ENCODE results near the gene PRMT1. TPM values are rescaled to one million over a fixed set of nuclear protein-coding genes. Genes with fewer than 3 reads are reported as not detected.
"Not testable (repeated sequence)": the region's sequence is repeated elsewhere in the genome, so short reads cannot be mapped to it uniquely, and the experiment has no call there.

PRMT1 gene
- 208 and 209 TPM in 2 replicates for total RNA-seq (2014; rRNA removed; shearing (Covaris generic))

DNA sequence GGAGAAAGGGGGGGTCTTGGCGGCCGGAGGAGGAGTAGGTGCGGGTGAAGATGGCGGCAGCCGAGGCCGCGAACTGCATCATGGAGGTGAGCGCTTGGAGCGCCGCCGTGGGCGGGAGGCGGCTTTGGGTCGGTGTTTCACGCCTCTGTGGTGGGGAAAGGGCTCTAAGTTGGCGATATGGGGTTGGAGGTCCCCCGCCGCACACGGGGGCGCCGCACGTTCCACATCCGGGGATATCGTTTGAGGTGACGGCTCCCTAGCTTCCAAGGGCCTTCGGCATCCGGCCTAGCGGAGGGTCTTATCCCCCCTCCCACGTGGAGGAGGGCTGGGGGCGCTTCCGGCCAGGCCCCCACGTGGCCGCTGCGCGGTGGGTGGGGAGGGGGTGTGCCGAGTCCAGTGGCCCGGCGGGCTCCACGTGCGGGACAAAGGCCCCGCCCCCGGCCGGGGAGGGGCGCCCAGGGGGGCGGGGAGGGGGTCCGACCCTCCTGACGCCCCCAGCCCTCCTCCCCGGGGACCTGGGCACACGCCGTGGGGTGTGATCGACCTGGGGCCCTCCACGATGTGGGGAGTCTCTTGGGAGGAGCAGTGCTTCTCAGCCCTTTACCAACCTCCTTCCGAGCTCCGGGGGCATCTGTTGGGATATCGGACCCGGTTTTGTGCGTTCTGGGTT is at the start of gene PRMT1:
TSS of gene PRMT1 (plus strand) at position 41 of the 670 bp plus-strand sequence. CDS start at position 51, 10 bp downstream.
- DNase-seq (ENCODE audit: low read depth): peak; percentile 30

DNA sequence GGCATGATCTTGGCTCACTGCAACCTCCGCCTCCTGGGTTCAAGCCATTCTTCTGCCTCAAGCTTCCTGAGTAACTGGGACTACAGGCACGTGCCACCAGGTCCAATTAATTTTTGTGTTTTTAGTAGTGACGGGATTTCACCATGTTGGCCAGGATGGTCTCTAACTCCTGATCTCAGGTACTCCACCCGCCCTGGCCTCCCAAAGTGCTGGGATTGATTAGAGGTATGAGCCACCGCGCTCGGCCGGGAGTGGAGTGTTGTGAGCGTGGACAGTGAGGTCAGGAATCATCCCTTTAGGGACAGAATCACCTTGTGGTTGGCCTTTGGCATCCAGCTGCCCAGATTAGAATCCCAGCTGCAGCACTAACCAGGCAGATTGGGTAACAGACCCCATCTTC is 47.4 kb upstream of the PRMT1 start:
- DNase-seq (ENCODE audit: low read depth): no peak

DNA sequence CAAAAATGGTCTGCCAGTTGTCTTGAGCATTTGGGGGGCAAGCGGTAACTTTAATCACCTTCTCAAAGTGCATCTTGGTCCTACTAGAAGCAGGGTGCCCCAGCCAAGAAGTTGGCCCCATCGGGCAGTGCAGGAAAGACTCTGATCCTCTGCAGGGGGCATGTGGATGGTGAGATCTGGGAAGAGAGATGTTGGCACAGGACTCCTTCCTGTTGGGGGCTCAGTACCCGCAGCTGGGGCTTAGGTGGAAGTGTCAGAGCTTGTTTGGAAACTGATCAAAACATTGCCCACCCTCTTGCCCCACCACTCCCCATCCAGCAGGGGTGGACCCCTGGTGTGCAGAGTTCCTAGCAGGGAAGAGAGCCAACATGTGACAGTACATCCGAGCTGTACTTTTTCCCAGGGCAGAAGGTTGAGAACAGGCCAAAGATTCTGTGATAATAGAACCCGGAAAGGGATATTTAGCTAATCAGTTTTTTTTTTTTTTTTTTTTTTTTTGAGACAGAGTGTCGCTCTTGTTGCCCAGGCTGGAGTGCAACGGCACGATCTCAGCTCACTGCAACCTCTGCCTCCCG is 46.0 kb upstream of the PRMT1 start:
- DNase-seq (ENCODE audit: low read depth): peak; percentile 31

DNA sequence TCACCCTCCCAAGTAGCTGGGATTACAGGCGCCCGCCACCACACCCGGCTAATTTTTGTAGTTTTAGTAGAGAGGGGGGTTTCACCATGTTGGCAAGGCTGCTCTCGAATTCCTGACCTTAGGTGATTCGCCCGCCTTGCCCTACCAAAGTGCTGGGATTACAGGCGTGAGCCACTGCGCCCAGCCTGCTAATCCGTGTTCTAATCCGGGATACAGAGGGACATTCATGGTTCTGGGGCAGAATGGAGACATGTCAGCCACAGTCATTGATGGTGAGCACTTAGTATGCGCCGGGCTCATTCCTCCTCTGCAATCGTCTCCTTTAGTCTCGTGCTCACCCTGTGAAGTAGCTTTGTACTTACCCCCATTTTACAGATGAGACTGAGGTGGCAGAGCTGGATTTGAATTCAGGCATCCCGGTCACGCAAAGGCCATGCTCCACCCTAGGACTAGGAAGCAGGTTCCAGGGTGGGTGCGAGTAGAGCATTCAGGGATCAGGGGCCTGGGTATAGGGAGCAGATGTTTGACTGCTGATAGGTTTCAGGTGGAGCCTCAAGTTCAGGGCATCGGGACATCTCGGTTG is 45.4 kb upstream of the PRMT1 start:
- DNase-seq (ENCODE audit: low read depth): no peak

DNA sequence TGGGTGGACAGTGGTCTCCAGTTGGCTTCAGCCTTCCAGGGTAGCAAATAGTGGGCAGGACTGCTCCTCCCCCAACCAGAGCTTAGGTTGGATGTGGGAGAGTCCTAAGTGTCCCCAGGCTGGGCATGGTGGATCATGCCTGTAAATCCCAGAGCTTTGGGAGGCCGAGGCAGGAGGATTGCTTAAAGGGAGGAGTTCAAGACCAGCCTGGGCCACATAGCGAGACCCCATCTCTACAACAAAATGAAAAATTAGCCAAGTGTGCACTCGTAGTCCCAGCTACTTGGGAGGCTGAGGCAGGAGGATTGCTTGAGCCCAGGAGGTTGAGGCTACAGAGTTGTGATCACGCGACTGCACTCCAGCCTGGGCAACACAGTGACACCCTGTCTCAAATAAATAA is 44.5 kb upstream of the PRMT1 start:
- no peak for DNase-seq (ENCODE audit: low read depth)

DNA sequence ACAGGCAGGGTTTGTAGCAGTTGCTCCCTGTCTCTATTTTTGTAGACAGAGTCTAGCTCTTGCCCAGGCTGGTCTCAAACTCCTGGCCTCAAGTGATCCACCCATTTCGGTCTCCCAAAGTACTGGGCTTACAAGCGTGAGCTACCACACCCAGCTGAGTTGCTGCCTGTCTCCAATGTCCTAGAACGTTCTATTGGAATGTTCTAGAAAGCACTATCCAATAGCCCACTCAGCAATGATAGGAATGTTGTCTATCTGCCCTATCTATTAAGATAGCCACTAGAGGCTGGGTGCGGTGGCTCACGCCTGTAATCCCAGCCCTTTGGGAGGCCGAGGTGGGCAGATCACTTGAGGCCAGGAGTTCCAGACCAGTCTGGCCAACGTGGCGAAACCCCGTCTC is 43.8 kb upstream of the PRMT1 start:
- not testable (repeated sequence) for DNase-seq (ENCODE audit: low read depth)

DNA sequence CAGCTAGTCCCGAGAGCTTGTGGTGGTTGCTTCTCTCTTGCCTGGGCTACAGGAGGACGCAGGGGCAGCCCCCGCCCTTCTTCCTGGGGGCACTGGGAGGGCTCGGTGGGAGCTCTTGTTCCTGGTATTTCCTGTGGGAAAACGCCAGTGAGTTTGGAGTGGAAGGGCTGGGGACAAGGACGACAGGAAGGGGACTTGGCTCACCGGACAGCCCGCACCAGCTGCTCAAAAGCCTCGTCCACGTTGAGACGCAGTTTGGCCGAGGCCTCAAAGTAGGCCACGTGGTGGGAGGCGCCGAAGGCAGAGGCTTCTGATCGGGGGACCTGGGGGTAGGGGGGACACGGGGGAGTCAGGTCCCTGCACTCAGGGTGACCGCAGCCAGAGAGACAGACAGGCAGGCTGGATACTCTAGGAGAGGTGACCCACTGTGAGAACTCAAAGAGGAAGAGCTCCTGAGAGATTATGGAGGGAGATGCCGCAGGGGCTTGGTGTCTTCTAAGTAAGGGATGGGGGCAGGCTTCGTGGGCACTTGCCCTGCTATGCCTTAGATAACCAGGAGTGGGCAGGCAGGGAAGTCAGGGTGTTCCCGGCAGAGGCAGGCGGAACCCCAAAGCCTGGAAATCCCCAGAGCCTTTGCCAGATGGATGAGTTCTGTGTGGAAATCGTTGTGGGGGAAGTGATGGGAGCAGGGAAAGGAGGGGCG is 41.4 kb upstream of the PRMT1 start:
- peak; percentile 29 for DNase-seq (ENCODE audit: low read depth)

DNA sequence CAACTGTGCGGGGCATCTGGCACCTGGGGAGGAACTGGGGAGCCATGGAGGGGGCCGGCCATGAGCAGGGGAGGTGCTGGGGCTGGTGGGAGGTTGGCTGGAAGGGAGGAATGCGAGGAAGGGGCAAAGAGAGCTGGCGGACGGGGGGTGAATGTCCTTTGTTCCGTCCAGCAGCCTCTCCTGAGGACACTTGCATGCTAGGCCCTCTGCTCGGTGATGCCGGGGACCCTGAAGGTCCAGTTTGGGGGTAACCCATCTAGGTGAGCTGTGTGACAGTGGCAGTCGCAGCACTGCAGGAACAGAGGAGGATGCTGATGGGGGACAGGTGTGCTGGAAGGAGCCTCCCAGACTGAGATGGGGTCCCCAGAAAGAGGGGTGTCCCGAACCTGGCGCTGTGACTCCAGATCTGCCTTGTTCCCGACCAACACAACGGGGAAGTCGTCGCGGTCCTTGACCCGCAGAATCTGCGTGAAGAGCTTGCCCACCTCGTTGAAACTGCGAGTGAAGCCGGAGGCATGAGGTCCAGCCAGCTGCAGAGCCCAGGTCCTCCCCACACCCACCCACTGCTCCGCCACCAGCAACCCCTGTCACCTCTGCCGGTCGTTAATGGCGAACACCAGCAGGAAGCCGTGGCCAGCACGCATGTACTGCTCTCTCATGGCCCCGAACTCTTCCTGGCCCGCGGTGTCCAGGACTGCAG is 40.7 kb upstream of the PRMT1 start:
- no peak for DNase-seq (ENCODE audit: low read depth)

DNA sequence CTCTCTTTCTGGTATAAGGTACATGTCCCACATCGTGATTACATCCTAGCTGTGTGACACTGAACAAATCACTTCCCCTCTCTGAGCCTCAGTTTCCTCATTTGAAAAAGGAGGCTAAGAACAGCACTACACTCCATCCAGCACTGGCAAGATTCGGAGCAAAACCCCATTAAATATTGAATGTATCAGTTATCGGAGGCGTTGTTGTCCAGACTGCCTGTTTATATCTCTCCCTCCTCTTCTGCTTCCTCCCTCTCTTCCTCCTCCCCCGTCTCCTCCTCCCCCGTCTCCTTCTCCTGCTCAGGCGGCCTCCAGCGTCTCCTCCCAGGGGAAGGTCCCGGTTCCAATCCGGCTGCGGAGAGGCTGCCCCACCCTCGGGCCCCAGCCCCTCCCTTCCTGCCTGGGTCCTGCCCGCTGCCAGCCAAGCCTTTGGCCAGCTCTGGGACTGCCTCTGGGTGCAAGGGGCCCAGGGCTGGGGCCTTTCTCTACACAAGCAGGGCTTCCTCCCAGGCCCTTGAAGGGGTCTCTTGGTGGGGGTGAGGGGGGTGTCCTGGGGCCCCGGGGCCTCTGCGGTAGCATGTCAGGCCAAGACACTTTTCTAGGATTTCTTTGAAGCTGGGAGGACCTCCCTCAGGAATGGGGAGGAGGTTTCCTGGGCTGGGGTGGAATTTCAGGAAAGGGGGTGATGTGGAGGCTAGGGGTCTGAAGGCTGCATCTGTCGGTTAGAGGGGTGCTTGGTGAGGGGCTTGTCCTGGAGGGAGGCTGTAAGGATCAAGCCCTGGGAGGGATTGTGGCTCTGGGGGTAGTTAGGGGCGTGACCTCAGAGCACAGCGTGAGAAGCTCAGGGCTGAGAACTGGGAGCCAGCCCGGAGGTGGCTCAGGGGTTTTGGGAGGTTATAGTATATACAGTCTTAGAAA is 39.0 kb upstream of the PRMT1 start:
- DNase-seq (ENCODE audit: low read depth): peak; percentile 63

DNA sequence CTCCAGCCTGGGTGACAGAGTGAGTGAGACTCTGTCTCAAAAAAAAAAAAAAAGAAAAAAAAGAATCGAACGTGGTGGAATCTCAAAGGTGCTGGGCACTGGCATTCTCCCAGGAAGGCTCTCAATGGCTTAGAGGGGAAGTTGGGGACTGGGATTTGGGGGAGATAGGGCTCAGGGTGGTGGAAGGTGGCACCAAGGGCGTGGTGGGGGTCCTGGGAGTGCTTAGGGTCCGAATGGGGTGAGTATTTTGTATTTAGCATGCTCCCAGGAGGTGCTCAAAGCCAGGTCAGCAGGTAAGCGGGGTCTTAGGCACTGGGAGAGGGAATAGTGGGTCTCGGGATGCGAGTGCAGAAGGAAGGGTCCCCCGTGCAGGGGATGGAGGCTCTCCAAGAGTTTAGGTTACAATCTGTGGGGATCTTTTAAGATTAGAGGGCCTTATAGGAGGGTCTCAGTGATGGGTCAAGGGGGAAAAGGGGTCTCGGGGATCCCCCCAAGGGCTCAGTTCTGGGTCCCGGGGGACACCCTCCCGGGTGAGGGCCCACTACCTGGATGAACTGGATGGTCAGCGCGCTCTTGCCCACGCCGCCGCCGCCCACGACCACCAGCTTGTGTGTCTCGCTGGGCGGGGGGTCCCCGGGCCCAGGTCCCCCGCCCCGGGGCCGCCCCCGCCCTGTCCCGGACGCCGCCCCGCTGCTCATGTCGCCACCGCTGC is 37.5 kb upstream of the PRMT1 start:
- peak; percentile 26 for DNase-seq (ENCODE audit: low read depth)

DNA sequence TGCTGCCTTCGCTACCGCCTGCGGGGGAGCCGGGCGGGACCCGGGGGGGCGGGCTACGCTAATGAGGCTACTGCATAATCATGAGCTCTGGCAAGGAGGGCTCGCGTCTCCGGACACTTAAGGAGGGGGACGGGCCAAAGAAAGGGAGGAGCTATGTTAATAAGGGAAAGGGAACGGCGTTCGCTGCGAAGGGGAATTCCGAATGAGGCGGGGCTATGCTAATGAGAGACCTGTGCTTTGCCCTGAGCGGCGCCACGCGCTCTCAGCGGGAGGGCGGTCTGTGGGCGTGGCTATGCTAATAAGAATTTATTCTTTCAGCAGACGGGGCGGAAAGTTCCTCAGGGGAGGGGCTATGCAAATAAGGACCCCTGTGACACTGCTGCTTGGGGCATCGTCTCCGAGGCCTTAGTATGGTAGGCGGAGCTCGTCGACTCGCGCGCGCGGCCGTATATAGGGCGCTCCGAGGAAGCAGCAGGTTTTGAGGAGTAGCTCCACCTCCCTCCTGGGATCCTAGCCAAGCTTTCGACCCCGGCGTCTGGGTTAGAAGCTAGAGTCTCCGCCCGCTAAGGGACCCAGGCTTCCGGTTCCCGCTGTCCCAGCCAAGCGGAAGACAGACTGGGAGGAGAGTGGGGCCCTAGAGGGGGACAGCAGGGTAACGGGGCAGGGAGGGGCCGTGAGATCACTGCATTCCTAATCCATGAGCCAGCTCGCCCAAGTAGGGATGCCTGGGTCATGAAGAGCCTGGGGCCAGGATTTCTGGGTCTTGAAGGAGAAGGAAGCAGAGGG is 36.8 kb upstream of the PRMT1 start, which contains the start of gene RRAS:
TSS of gene RRAS (minus strand) at position 31 of the 786 bp plus-strand sequence. CDS start 45 bp downstream, outside the sequence.
- DNase-seq (ENCODE audit: low read depth): peak; percentile 100

DNA sequence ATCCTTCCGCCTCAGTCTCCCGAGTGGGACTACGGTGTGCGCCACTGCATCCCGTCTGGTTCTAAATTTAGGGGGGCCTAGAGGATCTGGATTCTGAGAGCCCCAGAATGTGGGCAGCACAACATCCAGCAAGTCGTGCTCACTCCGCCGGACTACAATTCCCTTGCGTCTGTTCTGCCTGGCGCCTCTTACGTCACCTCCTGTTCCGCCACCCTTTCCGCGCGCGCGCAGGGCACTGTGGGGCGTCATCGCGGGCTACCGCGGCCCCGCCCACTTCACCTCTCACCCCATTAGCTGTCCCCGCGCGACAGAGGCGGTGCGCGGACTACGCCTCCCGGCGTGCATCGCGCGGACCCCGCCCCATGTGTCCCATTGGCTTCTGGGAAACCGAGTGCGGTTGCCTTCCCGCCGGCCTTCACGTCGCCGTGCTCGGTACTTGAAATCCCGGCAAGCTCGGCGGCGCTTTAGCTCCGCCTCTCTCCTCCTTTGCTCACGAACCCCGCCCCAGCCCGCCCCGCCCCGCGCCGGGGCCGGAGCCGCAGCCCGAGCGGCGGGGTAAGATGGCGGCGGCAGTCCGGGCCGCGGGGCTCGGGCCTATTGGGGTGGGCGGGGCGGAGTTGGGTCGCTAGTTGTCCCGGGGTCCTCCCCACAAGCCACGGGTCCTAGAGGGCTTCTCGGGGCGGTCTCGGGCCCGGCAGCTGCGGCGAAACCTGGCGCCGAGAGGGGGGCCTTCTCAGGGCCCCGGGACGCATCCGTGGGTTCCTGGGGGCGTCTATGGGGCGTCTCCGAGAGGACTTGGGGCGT is 35.2 kb upstream of the PRMT1 start, which contains the start of gene SCAF1:
TSS of gene SCAF1 (plus strand) at position 522 of the 804 bp plus-strand sequence. CDS start 2,818 bp downstream, outside the sequence.
- DNase-seq (ENCODE audit: low read depth): peak; percentile 99

DNA sequence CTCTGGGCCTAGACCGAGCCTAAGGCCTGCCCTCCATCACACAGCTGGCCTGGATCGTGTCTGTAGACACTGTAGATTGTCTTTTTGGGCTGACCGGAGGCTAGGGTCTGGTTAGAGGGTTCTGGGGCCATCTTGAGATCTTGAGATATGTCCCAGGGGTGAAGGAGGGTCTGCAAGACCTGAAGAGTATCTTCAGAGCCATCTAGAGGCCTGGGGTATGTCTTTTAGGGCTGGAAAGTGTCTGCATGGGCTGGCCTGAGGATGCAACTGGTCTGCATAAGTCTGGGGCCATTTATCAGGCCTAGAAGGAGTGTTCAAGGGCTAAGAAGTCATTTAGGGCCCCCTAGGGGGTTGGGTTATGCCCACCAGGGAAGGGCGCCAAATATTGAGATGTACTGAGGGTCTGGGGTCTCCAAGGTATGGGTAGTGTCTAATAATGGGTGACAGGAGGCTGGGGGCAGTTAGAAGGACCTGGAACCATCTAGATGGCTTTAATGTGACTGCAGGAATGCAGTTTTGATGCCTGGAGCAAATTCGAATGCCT is 34.5 kb upstream of the PRMT1 start:
- DNase-seq (ENCODE audit: low read depth): no peak

DNA sequence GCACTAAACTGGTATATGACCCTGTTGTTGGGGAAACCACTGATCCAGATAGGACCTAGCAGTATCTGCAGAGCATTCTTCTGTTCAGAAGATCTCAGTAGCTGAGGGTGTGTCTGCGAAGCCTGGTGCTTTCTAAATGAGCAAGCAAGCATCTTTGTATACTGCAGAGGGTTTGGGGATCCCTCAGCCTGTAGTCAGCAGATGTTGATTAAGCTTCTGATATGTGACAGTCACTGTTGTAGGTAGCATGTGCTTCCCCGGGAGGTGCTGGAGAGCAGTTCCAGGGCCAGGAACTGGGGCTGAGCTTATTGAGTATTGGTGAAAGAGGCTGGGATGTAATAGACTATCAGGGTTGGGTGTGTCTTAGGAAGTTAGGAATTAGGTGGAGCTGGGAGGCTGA is 33.6 kb upstream of the PRMT1 start:
- DNase-seq (ENCODE audit: low read depth): no peak

DNA sequence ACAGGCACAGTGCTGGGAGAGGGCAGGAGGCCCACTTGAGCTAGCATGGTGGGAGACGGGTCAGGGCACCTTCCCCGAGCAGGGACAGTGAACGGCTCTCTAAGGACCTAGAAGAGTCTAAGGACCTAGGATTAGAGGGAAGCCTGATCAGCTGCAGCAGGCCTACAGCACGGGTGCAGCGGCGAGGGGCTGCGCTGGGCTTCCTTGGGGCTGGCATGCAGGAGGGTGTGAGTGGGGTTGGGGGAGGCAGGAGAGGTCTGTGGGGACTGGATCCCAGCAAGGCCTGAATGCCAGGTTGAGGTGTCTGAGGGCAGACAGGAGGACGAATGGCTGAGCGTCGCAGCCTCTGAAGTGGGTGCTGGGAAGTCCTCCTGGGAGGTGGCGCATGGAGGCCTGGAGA is 31.5 kb upstream of the PRMT1 start:
- no peak for DNase-seq (ENCODE audit: low read depth)

DNA sequence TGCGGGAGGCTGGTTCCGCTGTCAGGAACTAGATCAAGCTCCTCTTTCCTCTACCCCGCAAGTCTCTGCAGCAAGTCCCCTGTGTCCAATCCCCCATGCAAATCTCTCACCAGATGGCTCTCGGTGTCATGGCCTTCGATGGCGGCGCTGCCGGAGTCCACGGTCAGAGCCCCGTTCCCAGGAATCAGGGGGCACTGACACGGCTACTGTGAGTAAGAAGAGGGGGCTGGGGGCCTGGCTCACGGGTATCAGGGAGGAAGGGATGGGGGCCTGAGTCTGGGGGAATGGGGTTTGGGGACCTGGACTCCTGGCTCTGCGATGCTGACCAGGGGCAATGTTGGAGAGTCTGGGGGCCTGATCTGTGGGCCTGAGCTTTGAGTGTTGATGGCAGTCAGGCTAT is 31.1 kb upstream of the PRMT1 start:
- no peak for DNase-seq (ENCODE audit: low read depth)

DNA sequence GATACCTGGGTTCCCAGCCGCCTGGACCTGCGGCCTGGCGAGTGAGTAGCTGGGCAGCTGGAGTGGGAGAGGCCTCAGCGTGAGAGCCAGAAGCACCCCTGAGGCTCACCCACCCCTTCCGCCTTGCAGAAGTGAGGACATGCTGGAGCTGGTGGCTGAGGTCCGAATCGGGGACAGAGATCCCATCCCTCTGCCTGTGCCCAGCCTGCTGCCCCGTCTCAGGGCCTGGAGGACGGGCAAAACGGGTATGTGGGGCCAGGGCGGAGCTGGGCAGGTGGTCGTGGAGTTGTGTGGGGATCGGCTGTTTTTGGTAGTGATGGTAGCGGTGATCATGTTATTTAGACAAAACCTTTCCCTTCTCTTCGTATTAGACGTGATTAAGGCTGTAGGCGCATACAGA is 30.5 kb upstream of the PRMT1 start:
- no peak for DNase-seq (ENCODE audit: low read depth)
